ENCODE measurements around the gene GTF2F2.

The GTF2F2 gene

GRCh38 chr13:45224176-45224575 is 103.9 kb downstream of the GTF2F2 start:
- H3K4me3 ChIP-seq (replicated peaks; ENCODE audit: insufficient read depth, low read length) = no peak overlapping the region
- no peak overlapping the region for H3K27ac ChIP-seq (replicated peaks)
- no peak for DNase-seq (ENCODE audit: low read depth in 1 of 2, low spot score in 1 of 2)

GRCh38 chr13:45225370-45225769 is 105.1 kb downstream of the GTF2F2 start:
- Histone ChIP-seq H3K27me3 (ENCODE audit: insufficient read depth, poor library complexity, severe bottlenecking) (no peaks in the 10 kb centered on the region), H3K4me3 (replicated peaks; ENCODE audit: insufficient read depth, low read length) (no peak overlapping the region), H3K27ac (replicated peaks) (no peak overlapping the region)
- TF ChIP-seq POLR2AphosphoS5 (IDR thresholded peaks at IDR 0.05; ENCODE audit: low read depth) (no peak), CTCF (IDR thresholded peaks at IDR 0.05; ENCODE audit: insufficient read depth, low read length) (no peak), GABPA (IDR thresholded peaks at IDR 0.05; ENCODE audit: low read depth) (no peak), REST (IDR thresholded peaks at IDR 0.05; ENCODE audit: insufficient replicate concordance, low read depth) (no peak), SPI1 (IDR thresholded peaks at IDR 0.05; ENCODE audit: borderline replicate concordance, low read depth) (no peak)
- DNase-seq (ENCODE audit: low read depth in 1 of 2, low spot score in 1 of 2) = peak in 1 of 2 experiments; percentile 13

More at GRCh38 chr13:45224176-45224575, 103.9 kb downstream of the GTF2F2 start:
- no peaks in the 10 kb centered on the region for H3K27me3 ChIP-seq (ENCODE audit: insufficient read depth, poor library complexity, severe bottlenecking)
- TF ChIP-seq SPI1 (IDR thresholded peaks at IDR 0.05; ENCODE audit: borderline replicate concordance, low read depth) (no peak), CTCF (IDR thresholded peaks at IDR 0.05; ENCODE audit: insufficient read depth, low read length) (no peak), POLR2AphosphoS5 (IDR thresholded peaks at IDR 0.05; ENCODE audit: low read depth) (no peak), GABPA (IDR thresholded peaks at IDR 0.05; ENCODE audit: low read depth) (no peak), REST (IDR thresholded peaks at IDR 0.05; ENCODE audit: insufficient replicate concordance, low read depth) (no peak)

GRCh38 chr13:45226024-45226423 is 105.7 kb downstream of the GTF2F2 start:
- no peak for TF ChIP-seq POLR2AphosphoS5 (IDR thresholded peaks at IDR 0.05; ENCODE audit: low read depth)
- no peak for TF ChIP-seq CTCF (IDR thresholded peaks at IDR 0.05; ENCODE audit: insufficient read depth, low read length)
- TF ChIP-seq GABPA (IDR thresholded peaks at IDR 0.05; ENCODE audit: low read depth) = no peak
- TF ChIP-seq SPI1 (IDR thresholded peaks at IDR 0.05; ENCODE audit: borderline replicate concordance, low read depth) = no peak
- TF ChIP-seq REST (IDR thresholded peaks at IDR 0.05; ENCODE audit: insufficient replicate concordance, low read depth) = no peak
- Histone ChIP-seq H3K27ac (replicated peaks) (no peak overlapping the region), H3K4me3 (replicated peaks; ENCODE audit: insufficient read depth, low read length) (no peak overlapping the region), H3K27me3 (ENCODE audit: insufficient read depth, poor library complexity, severe bottlenecking) (no peaks in the 10 kb centered on the region)
- no peak for DNase-seq (ENCODE audit: low read depth in 1 of 2, low spot score in 1 of 2)
